IPS DF 4.7 (cell line): ENCODE data around the gene PIGZ.

Experiments
- DNase-seq: peaks from one replicate; pipeline ENCODE4 v3.0.0-alpha.2; 2013; ENCODE audit warnings: low spot score; ENCODE audit errors: extremely low read depth

Gene PIGZ

DNA sequence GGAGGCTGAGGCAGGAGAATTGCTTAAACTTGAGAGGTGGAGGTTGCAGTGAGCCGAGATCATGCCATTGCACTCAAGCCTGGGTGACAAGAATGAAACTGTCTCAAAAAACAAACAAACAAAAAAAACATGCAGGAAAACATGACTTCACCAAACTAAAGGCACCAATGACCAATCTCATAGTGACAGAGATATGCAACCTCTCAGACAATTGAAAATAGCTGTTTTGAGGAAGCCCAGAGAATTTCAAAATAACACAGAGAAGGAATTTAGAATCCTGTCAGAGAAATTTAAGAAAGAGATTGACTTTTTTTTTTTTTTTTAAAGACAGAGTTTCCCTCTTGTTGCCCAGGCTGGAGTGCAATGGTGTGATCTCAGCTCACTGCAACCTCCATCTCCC lies 52.4 kb downstream of the PIGZ start:
- no peak for DNase-seq

DNA sequence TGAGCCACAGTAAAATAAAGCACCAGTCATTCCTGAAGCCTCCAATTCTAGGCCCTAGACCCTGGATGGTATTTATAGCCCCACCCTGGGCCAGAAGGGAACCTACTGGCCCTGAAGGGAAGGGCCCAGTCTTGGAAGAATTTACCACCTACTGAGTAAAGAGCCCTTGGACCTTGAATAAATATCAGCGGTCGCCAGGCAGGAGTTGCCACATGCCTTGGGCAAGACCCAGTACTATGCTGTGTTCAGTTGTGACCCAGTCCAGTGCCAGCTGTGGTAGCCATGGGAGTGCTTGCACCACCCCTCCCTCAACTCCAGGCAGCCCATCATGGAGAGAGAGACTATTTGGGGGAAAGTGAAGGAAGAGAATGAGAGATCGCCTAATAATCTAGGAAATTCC lies 53.3 kb downstream of the PIGZ start:
- DNase-seq = no peak

DNA sequence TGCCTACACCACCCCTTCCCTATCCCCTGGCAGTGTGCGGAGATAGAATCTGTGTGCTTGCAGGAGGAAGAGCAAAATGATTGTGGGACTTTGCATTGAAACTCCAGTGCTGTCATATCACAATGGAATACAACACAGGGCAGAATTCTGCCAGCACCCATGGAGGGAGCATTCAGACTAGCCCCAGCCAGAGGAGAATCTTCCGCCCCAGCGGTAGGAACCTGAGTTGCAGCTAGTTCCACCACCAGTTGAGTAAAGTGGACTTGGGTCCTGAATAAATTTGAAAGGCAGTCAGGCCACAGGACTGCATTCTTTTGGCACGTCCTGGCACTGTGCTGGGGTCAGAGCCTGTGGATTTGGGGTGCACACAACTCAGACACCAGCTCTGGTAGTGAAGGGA lies 53.8 kb downstream of the PIGZ start:
- no peak for DNase-seq

DNA sequence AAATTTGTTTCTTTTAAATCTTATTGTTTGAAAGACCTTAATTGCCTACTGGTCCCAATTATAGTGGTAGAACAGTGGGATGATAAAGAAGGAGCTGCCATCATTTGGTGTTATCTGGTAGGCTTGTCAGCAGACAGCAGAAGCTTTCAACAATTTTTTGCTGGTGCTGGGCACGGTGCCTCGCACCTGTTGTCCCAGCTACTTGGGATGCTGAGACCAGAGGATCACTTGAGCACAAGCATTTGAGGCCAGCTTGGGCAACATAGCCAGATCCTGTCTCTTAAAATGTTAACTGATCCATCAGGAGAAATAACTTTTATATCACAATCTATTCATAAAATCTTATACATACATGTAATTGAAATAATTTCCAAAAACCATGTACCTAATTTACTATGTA lies 64.9 kb downstream of the PIGZ start:
- DNase-seq = no peak

DNA sequence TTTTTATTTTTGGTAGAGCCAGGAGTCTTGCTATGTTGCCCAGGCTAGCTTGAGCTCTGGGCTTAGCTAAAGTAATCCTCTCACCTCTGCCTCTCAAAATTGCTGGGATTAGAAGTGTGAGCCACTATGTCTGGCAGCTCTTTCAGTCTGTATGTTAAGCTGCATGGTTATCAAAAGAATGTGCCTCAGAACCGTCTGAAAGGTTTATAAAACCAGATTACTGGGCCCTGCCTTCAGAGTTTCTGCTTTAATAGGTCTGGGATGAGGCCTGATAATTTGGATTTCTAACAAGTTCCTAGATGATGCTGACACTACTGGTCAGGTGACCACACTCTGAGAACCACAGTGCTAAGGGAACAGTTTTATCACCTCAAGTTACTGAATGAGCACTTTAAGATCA lies 66.3 kb downstream of the PIGZ start:
- no peak for DNase-seq

DNA sequence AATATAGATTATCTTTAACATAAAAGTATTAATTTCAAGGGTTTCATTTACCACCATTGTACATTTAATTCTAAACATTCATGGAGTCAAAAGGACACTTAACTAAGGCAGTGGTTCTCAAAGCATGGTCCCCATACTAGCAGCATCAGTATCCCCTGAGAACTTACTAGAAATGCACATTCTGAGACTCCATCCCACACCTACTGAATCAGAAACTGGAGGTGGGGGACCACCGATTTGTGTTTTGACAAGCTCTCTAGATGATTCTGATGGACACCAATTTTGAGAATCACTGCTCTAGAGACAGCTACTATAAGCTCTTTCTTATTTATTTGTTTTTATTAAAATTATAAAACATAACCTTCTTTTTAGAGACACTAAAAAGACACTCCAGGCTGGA lies 66.9 kb downstream of the PIGZ start:
- no peak for DNase-seq
